Upper lobe of left lung (tissue), 4 donors: ENCODE measurements around the gene KCNMA1.

Experiments used
- POLR2A ChIP-seq, 4 donors: fragments of 450-650 bp; IDR thresholded peaks; one replicate each; pipeline ENCODE4 v1.5.1; 2016 to 2017; ENCODE audit warnings: antibody characterized with exemption in 4 of 4, mild to moderate bottlenecking in 2 of 4
- POLR2AphosphoS5 ChIP-seq, 2 donors: sonication (generic); formaldehyde crosslinking; IDR thresholded peaks; one replicate each; pipeline ENCODE4 v1.5.1; 2017; ENCODE audit warnings: antibody characterized with exemption in 2 of 2
- TF ChIP-seq, protein P1 (sequence below), 6 experiments: fragments of 450-650 bp in 4 of 6; fragments of 200-600 bp in 2 of 6; sonication (generic) in 2 of 6; IDR thresholded peaks; one replicate each; pipeline ENCODE4 v1.5.1; 2016 to 2019; ENCODE audit warnings: antibody characterized with exemption in 6 of 6

DNA sequence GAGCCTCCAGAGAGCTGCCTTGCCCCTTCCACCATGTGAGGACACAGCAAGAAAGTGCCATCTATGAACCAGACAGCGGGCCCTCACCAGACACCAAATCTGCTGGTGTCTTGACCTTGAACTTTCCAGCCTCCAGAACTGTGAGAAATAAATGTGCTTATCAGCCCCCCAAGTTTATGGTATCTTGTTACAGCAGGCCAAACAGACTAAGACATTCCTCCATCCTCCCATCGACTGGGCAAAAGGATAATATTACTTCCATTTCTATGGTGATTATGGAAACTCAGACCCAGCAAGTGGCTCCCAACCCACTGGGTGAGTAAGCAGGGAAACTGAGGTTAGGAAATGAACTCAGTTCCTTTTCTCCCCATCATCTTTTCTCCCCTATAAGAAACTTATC is 288.4 kb downstream of the KCNMA1 start:
- TF ChIP-seq, protein P1, sequence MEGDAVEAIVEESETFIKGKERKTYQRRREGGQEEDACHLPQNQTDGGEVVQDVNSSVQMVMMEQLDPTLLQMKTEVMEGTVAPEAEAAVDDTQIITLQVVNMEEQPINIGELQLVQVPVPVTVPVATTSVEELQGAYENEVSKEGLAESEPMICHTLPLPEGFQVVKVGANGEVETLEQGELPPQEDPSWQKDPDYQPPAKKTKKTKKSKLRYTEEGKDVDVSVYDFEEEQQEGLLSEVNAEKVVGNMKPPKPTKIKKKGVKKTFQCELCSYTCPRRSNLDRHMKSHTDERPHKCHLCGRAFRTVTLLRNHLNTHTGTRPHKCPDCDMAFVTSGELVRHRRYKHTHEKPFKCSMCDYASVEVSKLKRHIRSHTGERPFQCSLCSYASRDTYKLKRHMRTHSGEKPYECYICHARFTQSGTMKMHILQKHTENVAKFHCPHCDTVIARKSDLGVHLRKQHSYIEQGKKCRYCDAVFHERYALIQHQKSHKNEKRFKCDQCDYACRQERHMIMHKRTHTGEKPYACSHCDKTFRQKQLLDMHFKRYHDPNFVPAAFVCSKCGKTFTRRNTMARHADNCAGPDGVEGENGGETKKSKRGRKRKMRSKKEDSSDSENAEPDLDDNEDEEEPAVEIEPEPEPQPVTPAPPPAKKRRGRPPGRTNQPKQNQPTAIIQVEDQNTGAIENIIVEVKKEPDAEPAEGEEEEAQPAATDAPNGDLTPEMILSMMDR (IDR thresholded peaks at IDR 0.05), result no peak
- no peak for TF ChIP-seq POLR2AphosphoS5 (IDR thresholded peaks at IDR 0.05)
- TF ChIP-seq POLR2A (IDR thresholded peaks at IDR 0.05), result no peak
